HG03060 (cell line): ENCODE measurements around the gene STT3A.
"Not testable (repeated sequence)": the region's sequence is repeated elsewhere in the genome, so short reads cannot be mapped to it uniquely, and the experiment has no call there.

Source experiments
- ATAC-seq: cut with Tn5 transposase; IDR thresholded peaks from one replicate; pipeline ENCODE4 v1.9.1; 2021; ENCODE audit warnings: low read depth, moderate number of reproducible peaks; ENCODE audit not compliant: unreplicated experiment

STT3A gene

GRCh38 chr11:125592305-125593113 lies at the start of gene STT3A:
Gene STT3A (plus strand): TSS chr11:125592852. CDS start chr11:125595916, 3,064 bp downstream.
- ATAC-seq = peak; percentile 97

DNA sequence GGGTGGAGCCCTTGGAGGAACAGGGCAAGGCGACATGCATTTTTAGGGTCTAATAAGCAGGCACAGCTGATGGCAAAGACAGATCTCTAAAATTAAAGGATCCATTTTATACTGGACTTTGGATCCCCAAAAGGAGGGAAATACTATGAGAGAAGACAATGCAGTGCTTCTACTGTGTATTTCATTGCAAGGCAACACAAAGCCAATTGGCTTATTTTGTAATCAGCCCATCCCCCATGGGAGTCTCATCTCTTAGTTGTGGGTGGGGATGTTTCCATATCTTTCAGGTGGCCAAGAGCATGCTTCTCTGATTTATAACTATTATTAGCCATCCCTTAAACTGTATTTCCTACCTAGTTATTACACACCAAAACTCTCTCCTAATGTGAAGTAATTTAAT lies 41.9 kb upstream of the STT3A start:
- ATAC-seq = no peak

GRCh38 chr11:125551835-125552342 lies 40.8 kb upstream of the STT3A start:
- no peak for ATAC-seq

GRCh38 chr11:125552927-125553326 lies 39.7 kb upstream of the STT3A start:
- ATAC-seq = no peak

- no peak for ATAC-seq
Observed at GRCh38 chr11:125553357-125553756, 39.3 kb upstream of the STT3A start.

GRCh38 chr11:125554038-125554437 lies 38.6 kb upstream of the STT3A start:
- ATAC-seq = no peak

GRCh38 chr11:125559888-125560287 lies 32.8 kb upstream of the STT3A start:
- ATAC-seq = no peak

- ATAC-seq = no peak
Observed at GRCh38 chr11:125561924-125562323, 30.7 kb upstream of the STT3A start.

GRCh38 chr11:125562430-125562829 lies 30.2 kb upstream of the STT3A start:
- no peak for ATAC-seq

DNA sequence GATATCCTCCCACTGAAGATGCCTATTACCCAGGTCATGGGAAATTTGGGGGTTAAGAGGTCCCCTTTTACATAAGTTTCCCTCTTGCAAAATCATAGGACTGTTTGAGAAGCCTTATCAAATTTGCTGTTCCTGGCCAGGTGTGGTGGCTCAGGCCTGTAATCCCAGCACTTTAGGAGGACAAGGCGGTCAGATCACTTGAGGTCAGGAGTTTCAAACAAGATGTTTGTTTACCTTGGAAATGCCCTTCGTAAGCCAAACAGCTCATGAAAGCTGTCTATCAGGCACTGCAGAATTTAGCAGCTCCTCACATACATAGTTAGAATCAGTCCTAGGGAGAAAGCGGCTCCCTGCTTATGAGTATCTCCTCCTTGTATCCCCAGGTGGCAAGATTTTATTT lies 28.3 kb upstream of the STT3A start:
- ATAC-seq = no peak

- ATAC-seq = no peak
Observed at GRCh38 chr11:125566235-125566634, 26.4 kb upstream of the STT3A start.

- ATAC-seq = peak; percentile 89
Observed at GRCh38 chr11:125568970-125569914, 23.4 kb upstream of the STT3A start, which contains the start of gene EI24. Gene EI24 (plus strand): TSS chr11:125569477. CDS start chr11:125572528, 3,051 bp downstream.

DNA sequence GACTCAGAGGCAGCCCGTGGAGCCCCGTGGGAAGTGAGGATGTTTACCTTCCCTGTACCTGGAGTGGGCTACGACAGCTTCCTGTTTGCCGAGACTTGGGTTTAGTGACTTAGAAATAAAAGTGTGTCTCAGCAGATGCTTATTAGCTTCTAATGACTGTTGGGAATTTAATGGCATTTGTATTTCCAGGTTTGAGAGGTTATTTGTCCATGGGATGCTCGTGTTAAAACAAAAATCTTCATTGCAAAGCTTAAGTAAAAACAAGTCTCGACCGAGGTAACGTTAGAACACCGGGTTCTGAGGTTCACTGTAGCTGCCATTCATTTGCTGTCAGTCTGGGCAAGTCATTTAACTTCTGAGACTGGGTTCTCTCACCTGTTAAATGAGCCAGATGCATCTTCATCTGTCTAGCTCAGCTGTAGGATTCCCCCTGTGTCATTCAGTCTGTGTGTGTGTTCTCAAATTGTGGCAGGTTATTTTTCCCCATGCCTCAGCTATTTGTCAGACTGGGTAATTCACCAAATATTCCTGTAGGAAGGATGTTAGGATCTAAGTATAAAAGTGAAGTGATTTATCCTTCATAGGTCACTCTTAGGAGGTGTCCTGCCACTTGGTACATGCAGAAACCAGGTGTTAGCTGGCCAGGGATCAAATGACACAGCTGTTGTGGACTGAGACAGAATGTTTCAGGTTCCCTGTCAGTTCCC lies 22.6 kb upstream of the STT3A start:
- peak; percentile 20 for ATAC-seq

DNA sequence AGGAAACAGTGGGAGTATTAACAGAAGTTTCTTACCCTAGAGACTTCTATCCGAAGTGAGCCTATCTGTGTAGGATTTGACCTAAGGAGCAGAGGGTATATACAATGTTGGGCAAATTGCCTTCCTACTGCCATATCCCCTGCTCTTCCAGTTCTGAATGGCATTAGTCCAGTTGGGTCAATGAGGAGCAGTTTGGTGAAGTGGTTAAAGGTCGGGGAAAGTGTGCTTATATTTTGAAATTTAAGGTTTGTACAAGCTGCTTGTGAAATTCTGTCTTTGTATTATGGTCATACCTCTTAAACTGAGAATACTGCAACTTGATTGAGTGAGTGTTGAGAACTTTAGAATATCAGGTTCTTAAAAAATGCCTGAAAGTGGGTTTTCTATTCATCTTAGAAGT lies 21.7 kb upstream of the STT3A start:
- no peak for ATAC-seq

GRCh38 chr11:125572916-125573315 lies 19.7 kb upstream of the STT3A start:
- ATAC-seq = no peak

- ATAC-seq = not testable (repeated sequence)
Observed at GRCh38 chr11:125577181-125577580, 15.5 kb upstream of the STT3A start.

DNA sequence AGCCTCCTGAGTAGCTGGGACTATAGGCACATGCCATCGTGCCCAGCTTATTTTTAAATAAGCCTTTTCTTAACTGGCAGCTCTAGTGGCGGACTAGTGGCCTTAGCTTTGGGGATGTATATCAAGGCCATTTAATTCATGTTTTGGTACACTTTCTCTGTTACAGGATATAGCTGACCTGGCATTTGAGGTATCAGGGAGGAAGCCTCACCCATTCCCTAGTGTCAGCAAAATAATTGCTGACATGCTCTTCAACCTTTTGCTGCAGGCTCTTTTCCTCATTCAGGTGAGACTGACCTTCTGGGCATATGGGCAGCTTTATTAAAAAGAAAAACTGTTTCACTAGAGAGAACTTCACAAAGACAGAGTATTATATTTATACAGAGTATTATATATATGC lies 13.9 kb upstream of the STT3A start:
- ATAC-seq = no peak

- ATAC-seq = no peak
Observed at GRCh38 chr11:125579811-125580210, 12.8 kb upstream of the STT3A start.

GRCh38 chr11:125583496-125583895 lies 9.2 kb upstream of the STT3A start:
- ATAC-seq = no peak

DNA sequence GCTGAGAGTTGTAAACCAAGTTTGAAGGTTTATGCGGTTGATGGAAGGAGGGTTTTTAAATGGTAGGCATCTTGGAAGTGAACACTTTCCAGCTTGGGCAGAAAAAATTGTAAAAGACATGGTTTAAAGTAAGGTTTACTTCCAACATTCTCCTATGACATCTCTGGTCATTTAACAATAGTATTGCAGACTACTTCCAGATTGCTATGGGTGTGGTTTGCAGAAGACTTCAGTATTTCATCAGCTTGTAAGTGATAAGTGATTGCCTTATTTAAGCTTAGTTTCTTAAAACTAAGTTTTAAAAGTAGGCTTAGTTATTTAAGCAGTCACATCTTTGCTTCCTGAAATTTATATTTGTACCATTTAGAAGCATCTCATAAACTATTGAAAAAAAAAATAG lies 7.2 kb upstream of the STT3A start:
- no peak for ATAC-seq
